Fibroblast of skin of right biceps (primary cell): ENCODE results near the gene TRIM2.
"Not testable (repeated sequence)": the region's sequence is repeated elsewhere in the genome, so short reads cannot be mapped to it uniquely, and the experiment has no call there.

Experiments
- DNase-seq: peaks from one replicate; pipeline ENCODE4 v3.0.0-alpha.2; 2013

TRIM2 gene

GRCh38 chr4:153189016-153189801, 15.0 kb upstream of the TRIM2 start:
- DNase-seq = peak; percentile 60

- DNase-seq = no peak
These were observed 12.4 kb upstream of the TRIM2 start for GRCh38 chr4:153191795-153192363.

GRCh38 chr4:153197301-153197700, 6.9 kb upstream of the TRIM2 start:
- no peak for DNase-seq

- no peak for DNase-seq
These were observed 5.5 kb upstream of the TRIM2 start for GRCh38 chr4:153198719-153199118.

DNA sequence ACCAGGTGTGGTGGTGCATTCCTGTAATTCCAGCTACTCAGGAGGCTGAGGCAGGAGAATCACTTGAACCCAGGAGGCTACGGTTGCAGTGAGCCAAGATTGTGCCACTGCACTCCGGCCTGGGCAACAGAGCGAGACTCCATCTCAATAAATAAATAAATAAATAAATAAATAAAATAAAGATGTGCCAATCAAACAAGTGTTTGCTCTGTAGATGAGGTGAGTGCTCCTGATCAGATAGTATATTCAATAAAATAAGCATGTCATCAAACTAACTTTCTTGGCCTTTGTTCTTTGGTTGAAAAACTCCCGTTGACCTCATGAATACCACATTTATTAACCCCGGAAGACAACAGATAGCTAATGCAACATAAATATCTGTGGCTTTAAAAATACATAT, 497 bp upstream of the TRIM2 start:
- not testable (repeated sequence) for DNase-seq

DNA sequence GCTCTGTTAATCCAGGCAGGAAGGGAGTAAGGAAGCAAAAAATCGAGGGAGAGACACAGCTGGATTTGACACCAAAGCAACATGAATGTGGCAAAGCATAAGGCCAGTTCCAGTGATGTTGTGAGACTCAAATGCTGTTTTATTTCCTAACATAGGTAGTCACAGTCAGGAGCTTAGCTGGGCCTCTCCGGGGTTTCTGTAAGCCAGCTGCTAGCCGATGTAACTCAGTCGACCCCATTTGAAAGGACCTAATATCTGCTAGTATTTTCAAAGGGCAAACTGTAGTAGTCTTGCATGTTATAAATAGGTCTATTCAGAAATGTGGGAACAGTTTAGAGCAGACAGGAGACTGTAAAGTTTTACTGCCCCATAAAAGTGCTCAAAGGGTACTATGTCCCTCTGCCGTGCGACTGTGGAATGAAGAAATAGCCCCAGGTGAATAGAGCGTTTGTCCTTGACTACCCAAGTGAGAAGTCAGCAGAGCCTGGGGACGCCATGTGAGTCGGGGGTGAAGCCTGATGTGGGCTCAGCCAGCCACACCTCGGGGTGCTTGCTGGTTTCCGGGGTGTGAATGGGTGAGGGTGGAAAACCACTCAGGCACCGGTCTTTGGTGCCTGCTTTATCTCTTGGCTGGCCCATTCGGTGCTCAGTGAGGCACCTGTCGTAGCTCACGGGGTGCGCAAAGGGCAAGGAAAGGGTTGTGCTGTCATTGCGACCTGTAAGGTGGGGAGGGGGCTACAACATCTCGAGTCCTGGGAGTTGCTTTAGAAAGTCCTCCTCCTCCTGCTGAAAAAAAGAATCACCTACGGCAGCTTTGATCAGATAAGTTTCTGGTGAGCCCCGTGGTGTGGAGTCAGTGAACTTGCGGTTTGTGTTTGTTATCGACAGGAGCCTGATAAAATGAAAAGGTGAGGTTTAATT, 745 bp downstream of the TRIM2 start:
- no peak for DNase-seq

- DNase-seq = peak; percentile 55
These were observed 1.5 kb downstream of the TRIM2 start for GRCh38 chr4:153205757-153206156.

- no peak for DNase-seq
These were observed 2.3 kb downstream of the TRIM2 start for GRCh38 chr4:153206534-153206933.

- DNase-seq = no peak
These were observed 2.8 kb downstream of the TRIM2 start for GRCh38 chr4:153207027-153207426.

GRCh38 chr4:153207567-153207966, 3.3 kb downstream of the TRIM2 start:
- DNase-seq = no peak

GRCh38 chr4:153209410-153209809, 5.2 kb downstream of the TRIM2 start:
- DNase-seq = no peak

- DNase-seq = no peak
These were observed 6.5 kb downstream of the TRIM2 start for GRCh38 chr4:153210727-153211126.

DNA sequence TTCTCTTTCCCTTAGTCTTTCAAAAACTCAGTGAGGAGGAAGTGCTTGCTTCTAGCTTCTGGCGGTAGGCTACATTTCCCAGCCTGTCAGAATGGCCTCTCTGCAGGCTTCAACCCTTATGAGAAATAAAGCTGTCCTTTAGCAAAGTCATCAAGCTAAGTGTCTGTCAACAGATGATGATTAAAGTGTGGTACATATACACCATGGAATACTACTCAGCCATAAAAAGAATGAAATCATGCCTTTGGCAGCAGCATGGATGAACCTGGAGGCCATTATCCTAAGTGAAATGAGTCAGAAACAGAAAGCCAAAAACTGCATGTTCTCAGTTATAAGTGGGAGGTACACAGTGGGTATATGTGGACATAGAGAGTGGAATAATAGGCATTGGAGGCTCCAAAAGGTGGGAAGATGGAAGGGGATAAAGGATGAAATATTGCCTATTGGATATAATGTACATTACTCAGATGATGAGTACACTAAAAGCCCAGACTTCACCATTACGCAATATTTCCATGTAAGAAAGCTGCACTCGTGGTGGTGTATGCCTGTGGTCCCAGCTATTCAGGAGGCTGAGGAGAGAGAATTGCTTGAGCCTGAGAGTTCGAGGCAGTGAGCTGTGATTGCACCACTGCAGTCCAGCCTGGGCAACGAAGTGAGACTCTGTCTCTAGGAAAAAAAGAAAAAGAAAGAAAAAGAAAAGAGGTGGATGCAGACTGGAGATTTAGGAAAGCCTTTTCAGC, 7.9 kb downstream of the TRIM2 start:
- peak; percentile 82 for DNase-seq

DNA sequence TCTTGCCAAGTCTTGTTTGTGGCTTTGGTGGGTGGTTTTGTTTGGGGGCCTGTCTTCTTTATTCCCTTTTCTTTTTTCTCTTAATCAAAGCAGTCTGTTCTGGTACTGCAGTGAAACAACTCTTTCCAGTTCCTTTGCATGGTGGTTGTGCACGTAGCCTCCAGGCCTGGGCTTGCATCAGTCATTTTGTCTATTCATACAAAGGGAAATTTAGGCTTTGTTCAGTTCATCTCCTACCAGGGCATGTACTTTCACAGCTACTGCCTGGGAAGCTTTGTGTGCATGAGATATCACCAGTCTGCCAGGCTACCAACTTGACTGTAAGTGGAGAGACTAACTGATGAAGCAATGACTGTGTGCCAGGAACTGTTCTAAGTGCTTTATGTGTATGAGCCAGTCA, 8.5 kb downstream of the TRIM2 start:
- DNase-seq = peak; percentile 43

DNA sequence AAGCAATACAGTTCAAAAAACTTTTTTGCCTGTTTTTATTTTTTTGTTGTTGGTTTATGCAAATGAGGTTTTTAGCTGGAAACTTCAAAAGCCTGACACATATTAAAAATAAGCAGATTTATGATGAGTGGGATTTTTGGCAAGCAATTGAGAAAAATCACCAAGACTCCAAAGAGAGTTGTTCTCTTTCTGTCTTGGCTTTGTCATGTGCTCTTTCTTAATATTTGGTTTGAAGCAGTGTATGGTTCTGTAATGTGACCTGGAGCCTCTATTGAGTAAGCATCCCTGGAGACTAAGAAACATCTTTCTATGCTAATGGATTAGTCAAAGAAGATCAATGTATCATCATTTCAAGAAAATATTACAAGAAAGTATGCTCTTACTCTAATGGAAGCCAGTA, 11.7 kb downstream of the TRIM2 start:
- peak; percentile 45 for DNase-seq

DNA sequence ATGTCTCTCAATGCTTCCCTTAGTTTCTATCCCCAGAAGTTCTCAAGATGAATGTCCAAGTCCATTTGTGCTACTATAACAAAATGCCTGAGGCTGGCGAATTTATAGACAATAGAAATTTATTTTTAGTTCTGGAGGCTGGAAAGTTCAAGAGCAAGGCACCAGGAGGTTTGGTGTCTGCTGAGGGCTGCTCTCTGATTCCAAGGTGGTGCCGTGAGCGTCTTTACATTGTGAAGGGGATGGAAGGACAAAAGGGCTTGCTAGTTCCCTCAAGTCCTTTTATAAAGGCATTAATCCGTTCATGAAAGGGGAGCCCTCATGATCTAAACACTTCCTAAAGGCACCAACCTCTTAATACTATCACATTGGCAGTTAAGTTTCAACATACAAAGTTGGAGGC, 12.3 kb downstream of the TRIM2 start:
- no peak for DNase-seq

DNA sequence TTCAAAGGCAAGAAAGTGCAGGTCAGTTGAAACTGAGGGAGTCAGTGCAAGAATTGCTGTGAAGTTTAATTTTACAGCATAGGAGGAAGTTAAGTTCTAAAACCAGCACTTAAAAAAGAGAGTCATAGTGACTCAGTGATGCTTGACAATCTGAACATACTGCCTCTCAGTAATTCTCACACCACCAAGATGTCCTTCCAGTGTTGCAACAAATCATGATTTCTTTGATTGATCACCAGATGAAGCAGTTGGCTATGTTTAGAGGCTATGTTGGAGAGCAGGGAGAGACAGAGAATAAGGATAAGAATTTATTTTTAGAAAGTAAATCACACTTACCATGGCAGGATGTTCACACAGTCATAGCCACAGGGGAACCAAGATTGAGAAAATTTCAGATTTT, 13.2 kb downstream of the TRIM2 start:
- DNase-seq = peak; percentile 83

- DNase-seq = no peak
These were observed 14.7 kb downstream of the TRIM2 start for GRCh38 chr4:153218961-153219360.

DNA sequence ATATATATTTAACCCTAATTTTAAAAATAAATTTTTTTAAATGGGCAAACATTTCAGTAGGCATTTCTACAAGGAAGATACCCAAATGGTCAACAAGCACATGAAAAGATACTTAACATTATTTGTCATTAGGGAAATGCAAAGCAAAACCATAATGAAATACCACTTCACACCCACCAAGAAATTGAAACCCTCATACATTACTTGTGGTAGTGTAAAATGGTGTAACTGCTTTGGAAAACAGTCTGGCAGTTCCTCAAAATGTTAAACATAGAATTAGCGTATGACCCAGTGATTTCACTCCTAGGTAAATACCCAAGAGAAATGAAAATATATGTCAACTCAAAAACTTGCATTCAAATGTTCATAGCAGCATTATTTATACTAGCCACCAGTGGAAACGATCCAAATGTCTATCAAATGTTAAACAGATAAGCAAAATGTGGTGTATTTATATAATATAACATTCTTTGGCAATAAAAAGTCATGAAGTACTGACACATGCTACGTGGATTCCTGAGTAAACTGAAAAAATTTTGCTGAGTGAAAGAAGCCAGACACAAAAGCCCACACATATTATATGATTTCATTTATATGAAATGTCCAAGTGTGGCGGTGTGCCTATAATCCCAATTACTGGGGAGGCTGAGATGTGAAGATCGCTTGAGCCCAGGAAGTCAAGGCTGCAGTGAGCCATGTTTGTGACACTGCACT, 16.6 kb downstream of the TRIM2 start:
- peak; percentile 85 for DNase-seq

DNA sequence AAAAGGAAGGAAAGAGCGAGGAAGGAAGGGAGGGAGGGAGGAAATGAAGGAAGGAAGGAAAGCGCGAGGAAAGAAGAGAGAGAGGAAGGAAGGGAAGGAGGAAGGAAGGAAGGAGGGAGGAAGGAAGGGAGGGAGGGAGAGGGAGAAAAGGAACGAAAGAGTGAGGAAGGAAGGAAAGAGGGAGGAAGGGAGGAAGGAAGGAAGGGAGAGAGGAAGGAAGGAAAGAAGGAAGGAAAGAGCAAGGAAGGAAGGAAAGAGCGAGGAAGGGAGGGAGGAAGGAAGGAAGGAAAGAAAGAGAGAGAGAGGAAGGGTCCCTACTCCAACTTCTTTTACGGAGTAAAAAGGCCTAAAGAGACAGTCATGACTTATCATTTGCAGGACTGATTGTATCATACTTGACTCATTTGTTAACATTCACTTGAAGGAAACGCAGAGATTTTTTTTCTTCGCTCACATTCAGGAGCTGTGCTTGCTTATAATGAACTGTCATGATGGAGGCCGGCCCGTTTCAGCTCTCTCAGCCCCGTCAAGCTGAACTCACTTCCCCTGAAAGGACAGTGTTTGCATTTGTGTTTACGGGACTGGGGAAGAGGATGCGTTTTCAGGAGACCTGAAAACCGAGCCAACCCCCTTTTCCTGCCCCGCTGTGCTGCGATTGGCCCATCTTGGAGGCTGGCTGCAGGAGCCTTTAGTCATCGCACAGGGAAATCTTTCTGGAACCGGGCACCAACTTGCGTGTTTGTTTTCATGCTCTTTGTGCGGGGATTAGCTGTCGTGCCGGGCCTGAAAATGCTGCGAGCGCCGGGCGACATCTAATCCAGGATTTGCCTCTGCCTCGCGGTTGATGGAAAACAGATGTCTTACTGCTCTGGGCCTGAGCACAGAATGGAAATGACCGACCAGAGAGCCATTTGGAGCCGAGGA, 17.8 kb downstream of the TRIM2 start:
- peak; percentile 89 for DNase-seq
